Transverse colon (tissue), 4 donors: ENCODE measurements around the gene MS4A18.

Experiments used
- POLR2A ChIP-seq: fragments of 450-650 bp; IDR thresholded peaks from one replicate; pipeline ENCODE4 v1.6.1; 2016; ENCODE audit warnings: antibody characterized with exemption, mild to moderate bottlenecking, moderate library complexity
- POLR2AphosphoS5 ChIP-seq, 3 donors: sonication (generic); formaldehyde crosslinking; IDR thresholded peaks; one replicate each; pipeline ENCODE4 v1.6.1; 2016; ENCODE audit warnings: antibody characterized with exemption in 3 of 3
- TF ChIP-seq, protein P1 (sequence below), 5 experiments: fragments of 200-600 bp in 3 of 5; fragments of 450-650 bp in 2 of 5; sonication (generic) in 3 of 5; IDR thresholded peaks; 1 replicate in 2 of 5; 2 replicates in 3 of 5; pipeline ENCODE4 v1.5.1; 2016 to 2017; ENCODE audit warnings: antibody characterized with exemption in 5 of 5, inconsistent platforms in 3 of 5, mild to moderate bottlenecking in 2 of 5, moderate library complexity in 1 of 5

DNA sequence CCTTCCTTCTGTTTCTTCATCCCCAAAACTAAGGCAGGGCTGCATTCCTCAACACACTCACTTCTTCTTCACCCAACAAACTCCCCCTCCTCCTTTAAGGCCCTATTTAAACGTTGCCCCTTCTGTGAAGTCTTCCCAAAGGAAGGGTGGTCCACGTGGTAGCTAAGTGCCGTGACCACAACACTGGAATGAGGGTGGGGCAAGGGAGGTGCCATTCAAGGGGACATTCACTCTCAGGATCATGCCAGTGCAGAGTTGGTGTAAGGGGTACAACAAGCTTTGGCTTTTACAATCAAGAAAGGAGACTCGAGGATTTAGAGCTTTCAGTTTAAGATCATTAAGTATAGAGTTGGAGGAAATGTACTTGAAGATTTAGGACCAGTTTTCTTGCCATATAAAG is 52.6 kb downstream of the MS4A18 start:
- TF ChIP-seq, protein P1, sequence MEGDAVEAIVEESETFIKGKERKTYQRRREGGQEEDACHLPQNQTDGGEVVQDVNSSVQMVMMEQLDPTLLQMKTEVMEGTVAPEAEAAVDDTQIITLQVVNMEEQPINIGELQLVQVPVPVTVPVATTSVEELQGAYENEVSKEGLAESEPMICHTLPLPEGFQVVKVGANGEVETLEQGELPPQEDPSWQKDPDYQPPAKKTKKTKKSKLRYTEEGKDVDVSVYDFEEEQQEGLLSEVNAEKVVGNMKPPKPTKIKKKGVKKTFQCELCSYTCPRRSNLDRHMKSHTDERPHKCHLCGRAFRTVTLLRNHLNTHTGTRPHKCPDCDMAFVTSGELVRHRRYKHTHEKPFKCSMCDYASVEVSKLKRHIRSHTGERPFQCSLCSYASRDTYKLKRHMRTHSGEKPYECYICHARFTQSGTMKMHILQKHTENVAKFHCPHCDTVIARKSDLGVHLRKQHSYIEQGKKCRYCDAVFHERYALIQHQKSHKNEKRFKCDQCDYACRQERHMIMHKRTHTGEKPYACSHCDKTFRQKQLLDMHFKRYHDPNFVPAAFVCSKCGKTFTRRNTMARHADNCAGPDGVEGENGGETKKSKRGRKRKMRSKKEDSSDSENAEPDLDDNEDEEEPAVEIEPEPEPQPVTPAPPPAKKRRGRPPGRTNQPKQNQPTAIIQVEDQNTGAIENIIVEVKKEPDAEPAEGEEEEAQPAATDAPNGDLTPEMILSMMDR (IDR thresholded peaks at IDR 0.05) = no peak
- TF ChIP-seq POLR2A (no peak), POLR2AphosphoS5 (IDR thresholded peaks at IDR 0.05) (no peak)
